Skeletal muscle tissue (tissue), 4 donors: Measurements from ENCODE around the gene PIK3CA. TPM values are rescaled to one million over a fixed set of nuclear protein-coding genes. Genes with fewer than 3 reads are reported as not detected.
"Not testable (repeated sequence)": the region's sequence is repeated elsewhere in the genome, so short reads cannot be mapped to it uniquely, and the experiment has no call there.

Source experiments
- H3K27ac ChIP-seq: one replicate; pipeline ENCODE4 v1.7.0; 2013; ENCODE audit warnings: mild to moderate bottlenecking, low read depth, low read length, inconsistent platforms
- H3K27me3 ChIP-seq, 3 donors: one replicate each; pipeline ENCODE4 v1.7.0; 2013; ENCODE audit warnings: low read length in 3 of 3; ENCODE audit not compliant: control insufficient read depth in 3 of 3, insufficient read depth in 3 of 3
- H3K36me3 ChIP-seq, 3 donors: one replicate each; pipeline ENCODE4 v1.7.0; 2013; ENCODE audit warnings: low read length in 3 of 3; ENCODE audit not compliant: control insufficient read depth in 3 of 3, insufficient read depth in 3 of 3
- H3K4me1 ChIP-seq, 3 donors: one replicate each; pipeline ENCODE4 v1.7.0; 2013; ENCODE audit warnings: low read length in 3 of 3, mild to moderate bottlenecking in 3 of 3; ENCODE audit not compliant: control insufficient read depth in 3 of 3, insufficient read depth in 3 of 3
- H3K4me3 ChIP-seq, 3 donors: one replicate each; pipeline ENCODE4 v1.7.0; 2013; ENCODE audit warnings: low read length in 3 of 3
- H3K9ac ChIP-seq, 3 donors: one replicate each; pipeline ENCODE4 v1.7.0; 2013; ENCODE audit warnings: low read length in 3 of 3, mild to moderate bottlenecking in 3 of 3, moderate library complexity in 2 of 3, low read depth in 1 of 3
- H3K9me3 ChIP-seq, 3 donors: one replicate each; pipeline ENCODE4 v1.7.0; 2013; ENCODE audit warnings: low read length in 3 of 3; ENCODE audit not compliant: control insufficient read depth in 3 of 3
- total RNA-seq: library from RNA; depleted of rRNA; stranded (reverse); fragments of >200 nt; gene quantifications from one replicate; pipeline ENCODE4 v1.2.3, GENCODE V29; 2014
- donor health status: Osteomylitis.

The PIK3CA gene
- total RNA-seq, 1 donor from 2014 or later: 20.4 TPM

DNA sequence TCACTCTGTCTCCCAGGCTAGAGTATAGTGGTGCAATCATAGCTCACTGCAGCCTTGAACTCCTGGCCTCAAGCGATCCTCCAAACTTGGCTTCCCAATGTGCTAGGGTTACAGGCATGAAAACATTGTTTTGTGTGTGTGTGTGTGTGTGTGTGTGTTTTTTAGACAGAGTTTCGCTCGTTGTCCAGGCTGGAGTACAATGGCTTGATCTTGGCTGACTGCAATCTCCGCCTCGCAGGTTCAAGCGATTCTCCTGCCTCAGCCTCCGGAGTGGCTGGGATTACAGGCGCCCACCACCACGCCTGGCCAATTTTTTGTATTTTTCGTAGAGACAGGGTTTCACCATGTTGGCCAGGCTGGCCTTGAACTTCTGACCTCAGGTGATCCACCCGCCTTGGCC, 109.6 kb downstream of the PIK3CA start:
- not testable (repeated sequence) for H3K4me3 ChIP-seq, H3K9ac ChIP-seq, H3K36me3 ChIP-seq, H3K4me1 ChIP-seq, H3K27ac ChIP-seq, H3K9me3 ChIP-seq, H3K27me3 ChIP-seq

- Histone ChIP-seq H3K9ac (no peak overlapping the region), H3K4me1 (peaks cover 0 to 3% (median 0%) of the 10 kb centered on the region in 3 donors), H3K4me3 (no peak overlapping the region), H3K27ac (no peak overlapping the region), H3K9me3 (no peaks in the 10 kb centered on the region), H3K36me3 (no peaks in the 10 kb centered on the region), H3K27me3 (no peaks in the 10 kb centered on the region)
These were observed 110.7 kb downstream of the PIK3CA start for GRCh38 chr3:179258820-179259219.

GRCh38 chr3:179259959-179260756, 112.0 kb downstream of the PIK3CA start:
- H3K9me3 ChIP-seq, H3K27ac ChIP-seq, H3K27me3 ChIP-seq, H3K36me3 ChIP-seq, H3K4me1 ChIP-seq: not testable (repeated sequence)
- Histone ChIP-seq H3K4me3 (peak overlapping the region in 1 of 3 donors; percentile 74), H3K9ac (peak overlapping the region in 1 of 3 donors; percentile 80)

DNA sequence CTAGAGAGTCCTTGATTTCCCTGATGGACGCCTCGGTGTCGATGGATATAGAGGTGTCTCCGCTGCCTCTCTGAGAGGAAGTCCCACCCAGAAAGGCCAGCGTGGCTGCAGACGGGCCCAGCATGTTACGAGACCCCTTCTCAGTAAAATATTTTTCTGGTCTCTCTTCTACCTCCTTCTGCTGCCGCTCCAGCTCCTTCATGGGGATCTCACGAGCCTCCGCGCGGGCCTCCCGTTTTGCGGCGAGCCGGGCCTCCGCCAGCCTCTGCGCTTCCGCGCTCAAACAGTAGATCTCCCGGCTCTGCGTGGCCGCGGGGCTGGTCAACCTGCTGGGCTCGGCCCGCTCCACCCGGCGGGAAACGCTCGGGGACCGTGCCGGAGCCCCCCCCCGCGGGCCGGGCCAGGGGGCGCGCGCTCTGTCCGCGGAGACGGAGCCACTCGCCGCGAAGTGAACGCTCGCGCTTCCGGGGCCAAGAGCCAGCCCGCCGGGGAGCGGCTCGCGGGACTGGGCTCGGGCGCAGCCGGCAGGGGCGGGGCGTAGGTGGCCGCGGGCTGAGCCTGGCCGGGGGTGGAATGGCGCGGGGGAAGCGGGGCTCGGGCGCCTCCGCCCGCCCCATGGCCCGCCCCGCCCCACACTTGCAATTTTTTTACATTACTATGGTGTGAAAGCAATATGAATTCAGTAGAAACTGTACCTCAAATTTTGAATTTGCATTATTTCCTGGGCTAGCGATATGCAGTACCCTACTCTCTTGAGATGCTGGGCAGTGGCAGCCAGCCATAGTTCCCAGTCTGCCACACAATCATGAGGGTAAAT, 113.0 kb downstream of the PIK3CA start:
- Histone ChIP-seq H3K36me3 (no peaks in the 10 kb centered on the region), H3K4me1 (peaks cover 0 to 3% (median 0%) of the 10 kb centered on the region in 3 donors), H3K27me3 (peaks cover 0 to under 1% (median 0%) of the 10 kb centered on the region in 3 donors), H3K9me3 (no peaks in the 10 kb centered on the region), H3K27ac (peak overlapping the region; percentile 30), H3K9ac (peak overlapping the region; percentile 57 to 80 (median 76)), H3K4me3 (peak overlapping the region; percentile 66 to 74 (median 70))

DNA sequence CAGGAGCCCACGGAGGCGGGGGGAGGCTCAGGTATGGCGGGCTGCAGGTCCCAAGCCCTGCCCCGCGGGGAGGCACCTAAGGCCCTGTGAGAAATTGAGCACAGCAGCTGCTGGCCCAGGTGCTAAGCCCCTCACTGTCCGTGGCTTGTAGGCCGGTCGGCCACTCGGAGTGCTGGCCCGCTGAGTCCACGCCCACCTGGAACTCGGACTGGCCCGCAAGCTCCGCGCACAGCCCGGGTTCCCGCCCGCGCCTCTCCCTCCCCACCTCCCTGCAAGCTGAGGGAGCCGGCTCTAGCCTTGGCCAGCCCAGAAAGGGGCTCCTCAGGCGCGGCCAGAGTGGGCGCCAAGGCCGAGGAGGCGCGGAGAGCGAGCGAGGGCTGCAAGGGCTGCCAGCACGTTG, 115.0 kb downstream of the PIK3CA start:
- H3K27ac ChIP-seq: no peak overlapping the region

DNA sequence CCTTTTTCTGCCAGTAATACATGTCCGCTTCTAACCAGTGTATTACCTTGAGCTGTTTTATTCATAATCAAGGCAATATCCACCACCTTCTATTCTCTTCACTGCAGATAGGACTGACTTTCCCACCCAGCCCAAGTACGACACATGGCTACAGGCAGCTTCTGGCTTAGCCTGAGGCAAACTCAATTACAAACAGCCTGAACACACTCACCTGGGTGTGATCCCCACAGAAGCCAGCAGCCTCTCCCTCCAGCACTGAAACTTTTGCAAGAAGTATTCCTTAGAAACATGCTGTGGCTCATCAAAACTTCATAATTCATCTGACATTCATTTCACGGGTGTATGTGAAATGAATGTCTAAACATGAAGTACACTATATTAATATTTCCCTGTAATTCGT, 116.3 kb downstream of the PIK3CA start:
- Histone ChIP-seq H3K4me3 (no peak overlapping the region), H3K36me3 (no peaks in the 10 kb centered on the region), H3K9me3 (no peaks in the 10 kb centered on the region), H3K27me3 (peaks cover 0 to 9% (median 4%) of the 10 kb centered on the region in 3 donors), H3K27ac (no peak overlapping the region), H3K4me1 (peaks cover 0 to 3% (median 0%) of the 10 kb centered on the region in 3 donors), H3K9ac (no peak overlapping the region)

More for the DNA sequence above, 115.0 kb downstream of the PIK3CA start:
- Histone ChIP-seq H3K27me3 (peaks cover 0 to 9% (median 4%) of the 10 kb centered on the region in 3 donors), H3K4me3 (no peak overlapping the region), H3K9me3 (no peaks in the 10 kb centered on the region), H3K4me1 (peaks cover 0 to 3% (median 0%) of the 10 kb centered on the region in 3 donors), H3K9ac (no peak overlapping the region), H3K36me3 (no peaks in the 10 kb centered on the region)

- Histone ChIP-seq H3K9me3 (no peaks in the 10 kb centered on the region), H3K4me1 (peaks cover 0 to 3% (median 0%) of the 10 kb centered on the region in 3 donors), H3K36me3 (no peaks in the 10 kb centered on the region), H3K4me3 (no peak overlapping the region), H3K27ac (no peak overlapping the region), H3K27me3 (peaks cover 0 to 9% (median 4%) of the 10 kb centered on the region in 3 donors), H3K9ac (no peak overlapping the region)
These were observed 116.9 kb downstream of the PIK3CA start for GRCh38 chr3:179265092-179265491.

- H3K36me3 ChIP-seq: no peaks in the 10 kb centered on the region
- peaks cover 0 to 9% (median 4%) of the 10 kb centered on the region in 3 donors for H3K27me3 ChIP-seq
- no peak overlapping the region for H3K9ac ChIP-seq
- H3K4me1 ChIP-seq: peaks cover 0 to 3% (median 0%) of the 10 kb centered on the region in 3 donors
- no peak overlapping the region for H3K27ac ChIP-seq
- no peaks in the 10 kb centered on the region for H3K9me3 ChIP-seq
- H3K4me3 ChIP-seq: no peak overlapping the region
These were observed 117.7 kb downstream of the PIK3CA start for GRCh38 chr3:179265875-179266274.

- Histone ChIP-seq H3K9ac (no peak overlapping the region), H3K27ac (no peak overlapping the region), H3K27me3 (peaks cover 0 to 9% (median 4%) of the 10 kb centered on the region in 3 donors), H3K4me3 (peak overlapping the region in 1 of 3 donors; percentile 2), H3K36me3 (no peaks in the 10 kb centered on the region), H3K4me1 (no peaks in the 10 kb centered on the region), H3K9me3 (no peaks in the 10 kb centered on the region)
These were observed 118.6 kb downstream of the PIK3CA start for GRCh38 chr3:179266701-179267211.
